NAMALWA (cell line): ENCODE measurements around the gene LRRC18.

ENCODE experiments used
- DNase-seq: peaks from one replicate; pipeline ENCODE4 v3.0.0-alpha.2; 2015; ENCODE audit warnings: low spot score

LRRC18 gene

DNA sequence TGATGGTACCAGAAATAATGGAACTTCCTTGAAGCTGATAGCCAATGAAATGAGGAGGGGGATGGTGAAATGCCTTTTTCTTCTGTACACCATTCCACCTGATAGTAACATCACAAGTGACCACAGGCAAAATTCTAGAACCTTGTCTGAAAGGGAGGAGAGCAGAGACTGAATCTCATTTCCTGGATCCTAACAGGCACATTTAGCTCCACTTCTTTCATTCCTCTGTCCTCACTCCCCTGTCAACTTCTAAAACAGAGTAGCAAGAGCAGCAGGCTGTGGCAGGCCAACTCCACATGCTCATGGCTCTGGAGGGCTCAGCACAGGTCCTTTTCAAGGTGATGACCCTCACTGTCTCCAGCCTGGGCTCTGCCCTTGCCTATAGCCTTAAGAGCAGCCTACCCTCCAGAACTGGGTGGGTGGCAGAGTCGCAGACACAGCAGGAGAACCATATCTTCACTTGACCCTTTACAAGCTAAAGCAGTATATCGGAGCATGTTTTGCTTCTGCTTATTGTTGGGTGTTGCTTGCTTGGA, at the start of gene LRRC18:
LRRC18 (minus strand) TSS at position 51 of the 536 bp plus-strand sequence. CDS start 25,685 bp downstream, outside the sequence.
- DNase-seq = no peak

DNA sequence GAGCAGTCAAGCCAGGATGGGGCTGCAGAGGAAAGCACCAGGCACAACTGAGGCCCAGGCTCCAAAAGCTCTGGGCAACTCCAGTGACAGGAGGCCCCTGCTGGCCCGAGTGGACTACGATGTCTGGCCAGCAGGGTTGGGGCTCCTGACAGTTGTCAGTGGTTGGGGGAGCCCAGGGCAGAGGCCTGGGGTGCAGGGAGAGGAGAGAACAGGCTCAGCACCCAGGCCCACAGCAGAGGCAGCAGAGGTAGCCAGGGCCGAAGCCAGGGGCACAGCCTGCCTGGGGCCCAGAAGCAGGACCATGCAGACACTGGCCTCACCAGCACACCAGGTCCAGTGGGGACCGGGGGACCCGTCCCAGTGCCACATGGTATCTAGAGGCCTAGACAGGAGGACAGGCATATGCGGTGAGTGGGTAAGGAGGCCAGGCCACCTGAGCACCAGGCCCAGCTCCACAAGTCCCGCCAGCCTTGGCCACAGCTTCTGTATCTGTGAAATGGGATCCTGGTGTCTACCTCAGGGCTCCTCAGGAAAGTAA, 46.0 kb upstream of the LRRC18 start:
- no peak for DNase-seq

DNA sequence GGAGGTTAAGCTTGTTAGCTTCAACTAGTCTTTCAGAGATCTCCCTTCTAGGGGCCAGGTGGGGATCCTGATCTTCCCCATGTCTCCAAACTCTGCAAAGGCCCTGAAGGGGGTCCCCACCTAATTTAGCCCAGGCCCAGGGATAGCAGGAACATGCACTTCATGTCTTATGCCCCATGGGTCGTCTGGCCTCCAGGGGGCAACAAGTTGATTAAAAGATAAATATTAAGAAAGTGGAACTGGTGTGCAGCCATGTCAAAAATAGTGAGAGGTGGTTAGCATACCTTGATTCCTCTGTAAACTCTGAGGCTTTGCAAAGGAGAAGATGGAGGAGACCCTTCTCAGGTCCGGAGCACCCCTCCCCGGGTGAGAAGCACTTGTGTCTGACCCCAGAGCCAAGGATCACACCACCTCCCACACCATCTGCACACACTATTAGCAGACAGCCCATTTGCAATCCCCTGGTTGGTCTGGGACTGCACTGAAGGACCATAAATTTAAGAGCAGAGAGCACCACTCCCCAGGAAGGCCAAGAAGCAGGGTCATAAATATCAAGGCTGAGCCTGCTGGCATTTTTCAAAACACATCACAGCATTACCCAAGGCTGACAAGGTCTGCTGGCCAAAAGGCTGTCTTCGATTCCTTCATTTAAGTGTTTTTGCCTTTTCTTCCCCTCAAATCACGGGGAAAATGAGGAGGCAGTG, 44.2 kb upstream of the LRRC18 start:
- peak; percentile 26 for DNase-seq

DNA sequence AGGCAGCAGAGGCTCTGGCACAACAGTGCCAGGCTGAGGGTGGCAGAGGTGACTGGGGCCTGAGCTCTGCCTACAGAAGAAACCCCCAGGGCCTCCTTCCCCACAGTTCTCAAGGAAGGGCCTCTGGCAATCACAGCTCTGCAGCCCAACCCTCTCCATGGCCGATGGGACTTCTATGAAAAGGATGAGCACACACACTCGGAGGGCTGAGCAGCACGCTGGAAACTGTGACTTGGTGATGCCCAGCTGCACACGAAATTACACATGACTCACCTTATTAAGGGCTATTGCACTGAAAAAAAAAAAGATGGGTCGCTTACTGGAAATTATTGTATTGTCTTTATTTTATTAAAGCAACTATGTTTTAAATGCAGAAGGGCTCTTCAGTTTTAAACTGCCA, 42.9 kb upstream of the LRRC18 start:
- DNase-seq = no peak

DNA sequence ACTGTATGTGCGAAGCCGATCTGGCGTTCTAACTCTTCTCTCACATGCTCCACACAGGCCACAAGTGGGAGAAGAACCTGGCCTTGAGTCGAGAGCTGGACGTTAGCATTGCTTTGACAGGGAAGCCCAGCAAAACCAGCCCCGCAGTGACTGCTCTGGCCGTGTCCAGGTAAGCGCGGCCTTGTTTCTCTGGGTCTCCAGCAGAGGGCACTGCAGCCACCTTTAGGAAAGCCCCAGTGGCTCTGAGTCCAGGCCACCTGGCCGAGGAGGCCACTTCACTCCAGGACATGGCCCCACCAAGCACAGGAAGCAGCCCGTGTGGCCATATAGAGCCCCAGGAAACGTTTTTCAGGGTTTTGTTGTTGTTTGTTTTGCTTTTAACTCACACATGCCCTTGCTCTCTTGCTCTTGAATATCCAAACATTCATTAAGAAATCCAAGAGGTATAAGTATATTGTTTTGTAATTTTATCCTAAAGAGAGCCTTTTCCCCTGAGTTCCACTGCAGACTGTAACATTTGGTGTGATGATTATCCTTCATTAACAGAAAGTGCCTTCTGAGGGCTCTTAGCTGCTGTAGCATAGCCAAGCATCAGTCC, 41.8 kb upstream of the LRRC18 start:
- DNase-seq = peak; percentile 45

DNA sequence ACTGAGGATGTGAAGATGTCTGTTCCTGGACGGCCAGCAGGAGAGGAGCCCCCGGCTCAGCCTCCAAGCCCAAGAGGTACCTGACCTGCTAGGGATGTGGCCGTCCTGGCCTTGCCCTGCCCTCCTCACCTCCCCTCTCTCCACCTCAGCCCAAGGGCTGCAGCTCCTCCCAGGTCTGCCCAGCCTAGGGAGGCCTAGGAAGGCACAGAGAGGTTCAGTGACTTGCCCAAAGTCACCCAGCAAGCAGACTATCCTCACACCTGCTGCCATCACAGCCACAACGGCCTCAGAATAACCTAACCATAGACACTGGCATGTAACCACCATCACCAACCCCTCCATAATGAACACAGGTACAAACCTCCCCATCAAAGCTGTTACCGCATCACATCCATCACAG, 38.7 kb upstream of the LRRC18 start:
- no peak for DNase-seq

DNA sequence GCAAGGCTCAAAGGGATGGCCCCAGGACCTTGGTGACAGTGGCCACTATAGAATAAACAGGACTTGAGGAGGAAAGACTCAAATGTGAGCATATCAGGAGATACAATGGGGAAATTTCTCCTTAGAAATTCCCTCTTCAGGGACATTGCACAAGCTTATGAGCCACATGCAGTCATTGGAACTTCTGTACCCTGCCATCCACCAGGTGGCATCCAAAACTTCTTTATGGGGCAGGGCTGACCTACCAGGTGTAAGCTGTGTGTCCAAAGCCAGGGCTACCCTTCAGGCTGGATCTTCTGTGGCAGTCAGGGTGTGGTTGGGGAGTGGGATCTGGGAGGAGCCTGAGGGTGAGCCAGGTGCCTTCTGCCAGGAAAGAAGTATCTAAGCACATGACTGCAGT, 36.6 kb upstream of the LRRC18 start:
- peak; percentile 31 for DNase-seq

DNA sequence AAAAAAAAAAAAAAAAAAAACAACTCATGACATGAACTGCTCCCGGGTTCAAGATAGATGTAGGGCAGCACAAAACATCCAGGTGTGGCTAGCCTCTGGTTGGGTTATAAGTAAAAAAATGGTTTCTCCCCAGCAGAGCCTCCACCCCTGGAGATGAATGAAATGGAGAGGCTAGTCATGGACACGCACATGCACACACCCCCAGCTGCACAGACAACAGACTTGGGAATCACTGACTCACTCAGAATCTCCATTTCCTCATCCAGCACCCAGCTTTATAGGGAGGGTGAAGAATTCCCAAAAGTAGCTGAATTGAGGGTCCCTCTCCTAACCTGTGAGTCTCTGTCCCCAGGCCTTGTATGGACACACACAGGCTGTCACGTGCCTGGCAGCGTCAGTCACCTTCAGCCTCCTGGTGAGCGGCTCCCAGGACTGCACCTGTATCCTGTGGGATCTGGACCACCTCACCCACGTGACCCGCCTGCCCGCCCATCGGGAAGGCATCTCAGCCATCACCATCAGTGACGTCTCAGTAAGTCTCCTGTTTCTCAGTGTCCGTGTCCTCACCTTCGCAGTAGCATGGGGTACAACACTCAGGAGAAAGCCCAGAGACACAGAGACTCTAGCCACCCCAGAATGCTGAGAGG, 35.0 kb upstream of the LRRC18 start:
- no peak for DNase-seq

DNA sequence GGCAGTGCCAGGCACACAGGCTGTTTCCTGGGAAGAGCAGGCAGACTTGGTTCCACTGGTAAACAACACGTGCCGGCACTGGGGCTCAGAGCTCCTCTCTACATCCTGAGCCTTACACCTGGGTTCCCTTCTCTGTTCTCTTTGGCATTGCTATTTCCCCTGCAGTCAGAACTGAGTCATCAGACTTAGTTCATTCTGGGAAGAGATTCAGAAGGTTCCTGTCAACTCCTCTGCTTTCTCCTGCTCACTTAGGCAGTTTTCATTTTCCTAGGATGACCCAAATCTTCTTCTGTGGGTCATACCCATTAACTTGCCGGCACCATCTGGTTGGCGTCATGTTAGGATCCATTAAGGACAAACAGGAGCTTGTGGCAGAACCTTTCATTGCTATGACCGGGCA, 33.4 kb upstream of the LRRC18 start:
- DNase-seq = no peak

DNA sequence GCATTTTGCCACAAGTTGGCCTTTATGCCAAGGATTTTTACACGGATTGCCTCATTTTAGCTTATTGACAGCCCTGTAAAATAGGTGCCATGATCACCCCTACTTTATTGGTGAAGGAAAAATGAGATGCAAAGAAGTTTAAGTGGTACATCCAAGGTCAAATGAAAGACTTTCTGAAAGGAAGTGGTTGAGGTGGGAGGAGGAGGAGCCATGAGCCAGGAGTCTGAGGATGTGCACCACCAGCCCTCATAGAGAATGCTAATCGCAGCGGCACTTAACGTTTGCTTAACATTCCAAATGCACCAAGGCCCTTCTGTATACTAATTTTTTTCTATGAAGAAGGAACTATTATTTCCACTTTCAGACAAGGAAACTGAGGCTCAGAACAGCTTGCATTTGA, 31.0 kb upstream of the LRRC18 start:
- no peak for DNase-seq

DNA sequence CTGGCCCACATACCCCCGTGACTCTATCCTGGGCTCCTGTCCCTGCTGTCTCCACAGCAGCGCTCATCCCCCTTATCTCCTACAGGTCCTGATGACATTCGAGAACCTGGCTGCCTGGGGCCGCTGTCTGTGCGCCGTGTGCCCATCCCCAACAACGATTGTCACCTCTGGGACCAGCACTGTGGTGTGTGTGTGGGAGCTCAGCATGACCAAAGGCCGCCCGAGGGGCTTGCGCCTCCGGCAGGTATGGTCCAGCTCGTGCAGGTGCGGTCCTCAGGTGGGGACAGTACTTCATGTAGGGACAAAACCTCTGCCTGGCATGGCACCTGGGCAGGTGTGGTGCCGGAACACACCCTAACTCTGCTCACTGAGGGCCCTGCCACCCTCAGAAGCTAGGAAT, 30.4 kb upstream of the LRRC18 start:
- no peak for DNase-seq

DNA sequence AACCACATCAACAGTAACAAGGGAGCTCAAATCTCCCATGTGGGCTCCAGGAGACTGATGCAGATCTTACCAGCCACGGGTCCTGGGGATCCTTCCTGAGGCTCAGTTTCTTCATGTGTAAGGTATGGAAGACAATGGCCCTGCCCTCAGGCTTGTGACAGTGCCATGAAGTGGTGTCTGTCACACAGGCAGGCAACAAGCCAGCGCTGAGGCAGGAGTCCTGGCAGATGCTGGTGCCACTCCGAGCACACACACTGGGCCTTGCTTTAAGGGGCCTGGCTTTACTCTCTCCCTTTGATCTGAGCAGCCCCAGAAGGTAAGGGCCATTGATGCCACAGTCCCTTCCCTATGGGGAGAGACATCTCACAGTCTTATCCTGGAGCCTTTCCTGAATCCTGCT, 28.4 kb upstream of the LRRC18 start:
- no peak for DNase-seq

DNA sequence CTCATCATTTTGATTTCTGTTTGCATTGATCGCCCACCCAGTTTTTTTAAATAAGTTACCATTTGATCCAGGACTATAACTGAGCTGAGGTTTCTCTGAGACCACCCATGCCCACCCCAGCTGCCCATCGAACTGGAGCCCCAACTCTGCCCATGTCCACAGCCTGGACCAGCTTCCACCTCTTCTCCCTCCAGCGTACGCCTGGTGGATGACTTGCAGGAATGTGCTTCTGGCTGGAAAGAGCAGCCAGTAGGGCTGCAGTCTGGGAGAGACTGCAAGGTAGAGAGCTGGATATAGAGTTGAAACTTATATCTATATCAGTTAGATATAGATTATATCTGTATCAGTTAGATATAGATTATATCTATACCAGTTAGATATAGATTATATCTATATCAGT, 25.8 kb upstream of the LRRC18 start:
- no peak for DNase-seq

DNA sequence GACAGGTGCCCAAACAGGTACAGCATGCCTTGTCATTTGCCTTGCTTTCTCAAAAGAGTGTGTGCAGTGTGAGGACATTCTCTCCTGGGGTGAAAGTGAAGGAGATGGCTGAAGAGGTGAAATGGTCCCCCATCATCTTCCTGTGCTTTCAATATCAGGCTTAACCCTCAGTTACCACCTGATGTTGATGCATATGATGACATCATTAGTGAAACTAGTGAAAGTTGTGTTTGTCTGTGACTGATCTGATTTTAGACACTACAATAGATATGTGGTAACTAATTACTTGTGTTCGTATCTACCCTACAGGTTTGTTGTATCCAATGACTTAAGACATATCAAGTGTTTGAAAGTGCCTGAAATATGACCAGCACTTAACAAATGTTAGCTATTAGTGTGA, 24.4 kb upstream of the LRRC18 start:
- no peak for DNase-seq

DNA sequence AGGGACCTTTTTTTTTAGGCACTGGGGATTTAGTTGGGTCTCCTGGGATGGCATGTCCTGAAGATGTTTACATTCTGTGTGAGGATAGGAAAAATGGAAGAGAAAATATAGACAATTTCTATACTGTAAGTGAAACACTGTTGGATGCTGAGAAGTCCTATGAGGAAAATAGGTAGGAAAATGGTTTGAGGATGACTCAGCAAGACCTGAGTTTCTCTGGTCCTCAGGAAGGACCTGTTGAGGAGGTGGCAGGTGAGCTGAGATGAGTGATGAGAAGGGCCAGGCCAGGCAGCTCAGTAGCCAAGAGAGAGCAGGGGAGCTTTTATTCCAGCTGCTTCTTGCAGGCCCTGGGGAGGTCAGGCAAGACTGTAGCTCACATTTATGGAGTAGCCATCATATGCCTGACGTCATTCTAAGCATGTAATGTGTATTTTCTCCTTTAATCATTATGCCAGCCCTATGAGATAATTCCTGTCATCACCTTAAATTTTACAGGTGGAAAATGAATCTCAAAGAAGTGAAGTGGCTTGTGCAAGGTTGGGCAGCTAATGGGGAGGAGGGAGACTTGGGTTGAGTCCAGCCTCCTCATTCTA, 19.1 kb upstream of the LRRC18 start:
- no peak for DNase-seq

DNA sequence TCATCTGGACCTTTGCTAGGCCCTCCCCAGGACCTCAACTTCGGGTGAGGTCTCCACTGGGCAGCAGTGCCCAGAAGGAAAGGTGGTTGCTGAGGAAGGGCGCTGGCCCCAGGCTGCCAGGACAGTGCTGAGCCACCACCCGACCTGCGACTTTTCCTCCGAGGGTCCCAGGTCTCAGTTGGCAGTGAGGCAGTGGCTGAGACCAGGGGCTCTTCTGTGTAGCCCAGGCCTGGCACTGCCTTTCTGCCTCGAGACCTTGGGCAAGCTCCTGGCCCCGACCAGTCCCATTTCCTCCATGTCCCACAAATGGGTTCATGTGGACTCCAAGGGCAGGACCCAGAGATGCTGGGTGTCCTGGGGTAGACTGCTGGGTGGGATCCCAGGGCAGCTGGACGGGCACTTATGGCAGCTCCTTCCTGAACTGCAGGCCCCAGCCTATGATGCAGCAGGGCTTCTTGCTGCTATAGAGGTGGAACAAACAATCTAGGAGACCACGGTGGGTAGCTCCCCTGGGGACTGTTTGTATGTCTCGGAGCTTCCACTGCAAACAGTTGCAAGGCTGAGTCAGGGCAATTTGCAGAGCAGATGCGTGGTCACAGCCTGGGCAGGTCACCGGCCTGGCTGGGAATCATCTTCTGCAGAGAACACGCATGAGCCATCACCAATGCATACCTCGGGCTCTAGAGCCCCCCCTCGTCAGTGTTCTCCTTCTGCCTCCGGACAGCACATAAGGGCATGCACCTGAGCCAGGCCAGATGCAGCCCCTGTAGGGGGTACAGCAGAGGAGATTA, 17.9 kb upstream of the LRRC18 start:
- no peak for DNase-seq

DNA sequence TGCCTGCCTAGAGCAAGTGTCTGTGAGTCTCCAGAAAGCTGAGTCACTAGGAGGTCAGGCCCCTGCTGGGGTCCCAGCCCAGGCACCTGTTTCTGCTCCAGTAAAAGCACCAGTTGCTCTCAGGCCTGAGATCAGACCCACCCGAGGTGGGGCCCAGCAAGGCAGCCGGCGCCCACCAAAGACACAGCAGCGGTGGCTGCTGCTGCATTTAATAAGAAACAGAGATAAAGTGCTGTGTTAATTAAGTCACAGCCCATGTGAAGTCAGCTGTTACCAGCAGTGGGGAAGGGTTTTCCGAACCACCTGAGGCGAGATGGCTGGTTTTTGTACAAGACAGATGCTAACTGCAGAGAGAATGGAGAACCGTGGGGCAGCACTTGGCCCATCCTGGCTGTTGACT, 12.1 kb upstream of the LRRC18 start:
- DNase-seq = no peak

DNA sequence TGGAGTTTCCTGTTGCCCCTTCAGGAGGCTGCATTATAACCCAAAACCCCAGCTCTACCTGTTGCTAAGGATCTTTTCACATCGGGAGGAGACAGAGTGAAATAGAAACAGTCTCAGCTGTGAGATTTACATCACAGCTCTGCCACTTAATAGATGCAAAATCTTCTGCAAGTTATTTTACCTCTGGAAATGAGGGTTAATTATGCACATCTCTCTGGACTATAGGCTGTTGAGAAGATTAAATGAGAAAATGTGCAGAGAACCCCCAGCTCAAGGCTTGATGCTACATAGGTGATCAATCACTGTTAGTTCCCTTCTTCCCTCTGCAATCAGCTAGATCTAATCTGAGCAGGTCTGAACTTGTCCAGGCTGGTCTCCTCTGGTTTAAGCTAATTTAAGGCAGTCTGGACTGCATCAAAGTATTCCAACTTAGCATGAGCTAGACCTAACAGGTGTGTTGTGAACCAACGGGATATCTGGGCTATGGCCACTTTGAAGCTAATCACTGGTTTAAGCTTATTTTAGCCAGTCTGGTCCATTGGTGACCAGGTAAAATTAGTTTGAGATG, 8.9 kb upstream of the LRRC18 start:
- DNase-seq = no peak

DNA sequence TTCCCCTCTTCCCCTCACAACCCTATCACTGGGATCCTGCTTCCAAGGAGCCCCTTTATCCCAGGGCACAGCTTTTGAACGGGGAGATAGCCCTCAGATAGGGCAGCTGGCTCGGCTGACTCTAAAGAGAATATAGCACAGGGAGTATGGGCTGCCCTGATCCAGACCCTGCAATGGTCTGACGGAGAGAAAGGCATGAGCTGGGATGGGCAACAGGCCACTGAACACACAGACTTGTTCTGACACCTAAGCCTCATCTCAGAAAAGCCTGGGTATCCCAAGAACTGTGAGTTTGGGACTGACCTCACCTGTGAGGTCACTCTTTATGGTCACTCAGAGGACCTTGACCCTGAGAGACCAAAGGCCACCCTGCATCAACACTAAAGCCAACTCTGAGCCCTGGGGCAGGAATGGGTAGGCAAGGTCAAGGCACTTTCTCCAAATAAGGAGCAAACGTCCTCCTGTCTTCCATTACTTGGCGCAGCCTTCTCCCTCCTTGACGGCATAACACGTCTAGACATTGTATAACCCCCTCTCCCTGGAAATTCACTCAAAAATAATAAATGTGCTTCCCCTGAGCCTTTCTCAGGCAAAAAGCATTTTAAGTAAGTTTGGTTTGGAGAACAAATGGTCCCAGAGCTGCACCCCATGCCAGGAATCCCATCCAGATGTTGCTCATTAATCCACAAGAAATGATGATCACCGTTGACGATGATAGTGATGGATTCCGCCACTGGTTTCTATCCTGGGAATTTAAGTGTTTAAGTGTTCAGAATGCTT, 8.2 kb upstream of the LRRC18 start:
- no peak for DNase-seq

DNA sequence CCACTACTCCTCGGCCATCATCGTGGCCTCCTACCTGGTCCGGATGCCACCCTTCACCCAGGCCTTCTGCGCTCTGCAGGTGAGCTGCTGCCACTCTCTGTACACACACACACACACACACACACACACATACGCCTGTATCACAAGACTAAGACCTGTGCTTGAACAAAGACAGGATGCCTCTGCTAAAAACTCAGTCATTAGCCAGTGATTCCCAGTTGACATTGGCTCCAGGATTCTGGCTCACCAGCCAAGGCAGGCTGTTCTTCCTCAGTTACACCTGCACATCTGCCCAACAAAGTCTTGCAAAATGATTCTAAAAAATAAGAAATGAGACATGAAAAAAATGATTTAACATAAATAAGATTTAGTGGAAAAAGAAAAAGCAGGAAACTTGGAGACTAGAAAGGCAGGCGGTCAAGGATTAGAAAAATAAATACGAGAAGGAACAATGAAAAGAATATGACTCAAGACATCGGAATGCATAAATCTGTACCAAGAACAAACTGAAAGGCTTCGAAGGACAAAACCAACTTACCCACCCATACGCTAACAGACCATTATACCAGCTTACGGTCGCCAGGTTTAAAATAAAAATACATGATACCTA, 7.4 kb upstream of the LRRC18 start:
- no peak for DNase-seq
